HepG2 (cell line): ENCODE results near the gene KRT12. TPM values are rescaled to one million over a fixed set of nuclear protein-coding genes. Genes with fewer than 3 reads are reported as not detected.

ENCODE experiments used
- ARID5B ChIP-seq: IDR thresholded peaks from 2 replicates; pipeline ENCODE4 v1.4.0; 2020; ENCODE audit warnings: mild to moderate bottlenecking, missing genetic modification reagents
- DNMT1 ChIP-seq: sonication (generic); formaldehyde crosslinking; IDR thresholded peaks from 2 replicates; pipeline ENCODE4 v1.5.1; 2020; ENCODE audit warnings: mild to moderate bottlenecking, missing genetic modification reagents
- FOXA3 ChIP-seq: IDR thresholded peaks from 2 replicates; pipeline ENCODE4 v1.6.1; 2016; ENCODE audit warnings: missing genetic modification reagents, missing compliant biosample characterization
- FOXK1 ChIP-seq: sonication (generic); formaldehyde crosslinking; IDR thresholded peaks from 2 replicates; pipeline ENCODE4 v1.4.0; 2020; ENCODE audit warnings: low read depth, missing genetic modification reagents, borderline replicate concordance
- HNF1B ChIP-seq: sonication (generic); formaldehyde crosslinking; IDR thresholded peaks from 2 replicates; pipeline ENCODE4 v1.5.1; 2020; ENCODE audit warnings: mild to moderate bottlenecking, moderate library complexity, missing genetic modification reagents
- MAZ ChIP-seq, 2 experiments: sonication (generic) in 1 of 2; formaldehyde crosslinking in 1 of 2; IDR thresholded peaks; 2 replicates each; pipeline versions ENCODE4 v1.5.0 to v1.6.1; 2012 to 2020; ENCODE audit warnings: low read depth in 2 of 2, mild to moderate bottlenecking in 2 of 2, borderline replicate concordance in 1 of 2, improper control_type of control experiment in 1 of 2, low read length in 1 of 2, missing genetic modification reagents in 1 of 2, moderate library complexity in 1 of 2
- MTA1 ChIP-seq: sonication (generic); formaldehyde crosslinking; IDR thresholded peaks from 2 replicates; pipeline ENCODE4 v1.4.0; 2020; ENCODE audit warnings: missing genetic modification reagents, mild to moderate bottlenecking, borderline replicate concordance
- POGZ ChIP-seq: sonication (generic); formaldehyde crosslinking; IDR thresholded peaks from 2 replicates; pipeline ENCODE4 v1.4.0; 2020; ENCODE audit warnings: mild to moderate bottlenecking, missing genetic modification reagents
- REPIN1 ChIP-seq: sonication (generic); formaldehyde crosslinking; IDR thresholded peaks from 2 replicates; pipeline ENCODE4 v1.8.0; 2022; ENCODE audit warnings: missing genetic modification reagents, low read depth, mild to moderate bottlenecking, borderline replicate concordance
- SOX6 ChIP-seq, 2 experiments: fragments of 450-650 bp in 1 of 2; sonication (generic) in 1 of 2; formaldehyde crosslinking in 1 of 2; IDR thresholded peaks; 2 replicates each; pipeline versions ENCODE4 v1.4.0 to v1.6.1; 2017 to 2020; ENCODE audit warnings: antibody characterized with exemption in 1 of 2, mild to moderate bottlenecking in 1 of 2, missing genetic modification reagents in 1 of 2
- THAP7 ChIP-seq: sonication (generic); formaldehyde crosslinking; IDR thresholded peaks from 2 replicates; pipeline ENCODE4 v1.8.1; 2023; ENCODE audit warnings: mild to moderate bottlenecking, missing genetic modification reagents
- ZBTB33 ChIP-seq: sonication (generic); formaldehyde crosslinking; IDR thresholded peaks from 2 replicates; pipeline ENCODE4 v1.4.0; 2020; ENCODE audit warnings: missing genetic modification reagents
- ZFX ChIP-seq: sonication (generic); formaldehyde crosslinking; IDR thresholded peaks from 2 replicates; pipeline ENCODE4 v1.4.0; 2020; ENCODE audit warnings: mild to moderate bottlenecking, low read depth, missing genetic modification reagents, moderate library complexity
- ZNF136 ChIP-seq: sonication (generic); formaldehyde crosslinking; IDR thresholded peaks from 2 replicates; pipeline ENCODE4 v1.8.1; 2022; ENCODE audit warnings: low read depth, mild to moderate bottlenecking, moderate library complexity, missing genetic modification reagents
- ZNF225 ChIP-seq: sonication (generic); formaldehyde crosslinking; IDR thresholded peaks from 2 replicates; pipeline ENCODE4 v1.4.0; 2020; ENCODE audit warnings: mild to moderate bottlenecking, missing genetic modification reagents
- ZNF230 ChIP-seq: sonication (generic); formaldehyde crosslinking; IDR thresholded peaks from 2 replicates; pipeline ENCODE4 v1.4.0; 2020; ENCODE audit warnings: mild to moderate bottlenecking, missing genetic modification reagents
- ZNF552 ChIP-seq: sonication (generic); formaldehyde crosslinking; IDR thresholded peaks from 2 replicates; pipeline ENCODE4 v1.9.0; 2022; ENCODE audit warnings: missing genetic modification reagents, mild to moderate bottlenecking, borderline replicate concordance
- ZZZ3 ChIP-seq: sonication (generic); formaldehyde crosslinking; IDR thresholded peaks from 2 replicates; pipeline ENCODE4 v1.4.0; 2020; ENCODE audit warnings: missing genetic modification reagents, mild to moderate bottlenecking, borderline replicate concordance
- polyA plus RNA-seq, 8 experiments: library from polyadenylated mRNA; depleted of rRNA in 3 of 8; stranded (reverse) in 7 of 8; unstranded in 1 of 8; fragments of >200 nt; fragmentation: Illumina TruSeq in 4 of 8; extraction: Trizol in 4 of 8; gene quantifications; 2 replicates each; pipeline versions ENCODE4 v1.2.1 to v1.2.3, GENCODE V29; 2011 to 2016; ENCODE audit warnings: low read depth in 4 of 8, missing spikeins in 1 of 8, mixed read lengths in 1 of 8; ENCODE audit not compliant: insufficient read depth in 1 of 8
- total RNA-seq, 5 experiments: library from RNA; depleted of rRNA; stranded (reverse); fragments of >200 nt; fragmentation: Illumina TruSeq; extraction: Trizol; gene quantifications; 2 replicates each; pipeline ENCODE4 v1.2.3, GENCODE V29; 2016; ENCODE audit warnings: low read depth in 1 of 5

Gene KRT12
- total and polyA plus RNA-seq, 2 of the 13 experiments (the other 11 are each of a cell fraction or from before 2014, with no cell fraction given): 0.07 to 0.09 TPM

GRCh38 chr17:40862985-40863733 lies 3.9 kb downstream of the KRT12 start (continued):
- TF ChIP-seq ZBTB33 (CRISPR knock-in tag): peak; percentile 58; the same call in 1 of the 2 replicates
- TF ChIP-seq SOX6 (IDR thresholded peaks at IDR 0.05): no peak
- 0 out of 2 replicates have a peak, but pooled peaks have one; percentile 10 for TF ChIP-seq SOX6 (CRISPR knock-in tag; IDR thresholded peaks at IDR 0.05)
- 0 out of 2 replicates have a peak, but pooled peaks have one; percentile 55 for TF ChIP-seq HNF1B
- 0 out of 2 replicates have a peak, but pooled peaks have one; percentile 42 for TF ChIP-seq FOXA3
- TF ChIP-seq ZZZ3 (CRISPR knock-in tag): no peak
- TF ChIP-seq ZNF552 (CRISPR knock-in tag): no peak
- TF ChIP-seq ZNF225 (CRISPR knock-in tag): peak; percentile 53; the same call in 1 of the 2 replicates
- 0 out of 2 replicates have a peak, but pooled peaks have one; percentile 40 for TF ChIP-seq MTA1 (CRISPR knock-in tag)
- TF ChIP-seq ZFX (CRISPR knock-in tag): peak; percentile 58; the same call in 1 of the 2 replicates
- no peak for TF ChIP-seq REPIN1
- TF ChIP-seq THAP7 (CRISPR knock-in tag): no peak
- TF ChIP-seq MAZ (IDR thresholded peaks at IDR 0.05; ENCODE audit: borderline replicate concordance, low read depth, low read length): no peak
- TF ChIP-seq MAZ (CRISPR knock-in tag; IDR thresholded peaks at IDR 0.05; ENCODE audit: low read depth): 0 out of 2 replicates have a peak, but pooled peaks have one; percentile 18
- TF ChIP-seq FOXK1 (CRISPR knock-in tag): peak; percentile 28; the same call in 1 of the 2 replicates
- peak; percentile 79; the same call in 1 of the 2 replicates for TF ChIP-seq DNMT1 (CRISPR knock-in tag)
- TF ChIP-seq ZNF230: 0 out of 2 replicates have a peak, but pooled peaks have one; percentile 22
- TF ChIP-seq ARID5B (CRISPR knock-in tag): 0 out of 2 replicates have a peak, but pooled peaks have one; percentile 37
- TF ChIP-seq ZNF136 (CRISPR knock-in tag): no peak
- TF ChIP-seq POGZ (CRISPR knock-in tag): peak; percentile 17; the same call in 1 of the 2 replicates
